Measurements from ENCODE around the gene CLPTM1L. TPM values are rescaled to one million over a fixed set of nuclear protein-coding genes. Genes with fewer than 3 reads are reported as not detected.

The CLPTM1L gene
- total and polyA plus RNA-seq, 8 donors = 60.8 to 202 (median 117) TPM

GRCh38 chr5:1390333-1390732 lies 45.4 kb upstream of the CLPTM1L start:
- 70 to 79% (median 74%) methylated on average over 7 of the region's 7 CpGs for WGBS, 5 donors
- Histone ChIP-seq H3K4me3 (no peak overlapping the region), H3K4me1 (peaks cover 9 to 18% (median 16%) of the 10 kb centered on the region in 4 donors), H3K27me3 (peaks cover 0 to 87% (median 21%) of the 10 kb centered on the region in 3 donors), H3K27ac (no peak overlapping the region), H3K36me3 (no peaks in the 10 kb centered on the region), H3K9me3 (no peaks in the 10 kb centered on the region)
- no peak for DNase-seq
- TF ChIP-seq EP300 (IDR thresholded peaks at IDR 0.05) = no peak
- intact Hi-C loops (cut with DNase I; ENCODE audit: low total_unique reads) = no loop called here

GRCh38 chr5:1388383-1388967 lies 43.6 kb upstream of the CLPTM1L start:
- H3K27me3 ChIP-seq = peaks cover 0 to 70% (median 16%) of the 10 kb centered on the region in 3 donors
- no peak overlapping the region for H3K27ac ChIP-seq
- no peaks in the 10 kb centered on the region for H3K36me3 ChIP-seq
- DNase-seq = no peak
- peaks cover 15 to 23% (median 20%) of the 10 kb centered on the region in 4 donors for H3K4me1 ChIP-seq
- WGBS, 5 donors = 89 to 93% (median 92%) methylated on average over 4 of the region's 4 CpGs
- intact Hi-C loops (cut with DNase I; ENCODE audit: low total_unique reads) = no loop called here
- TF ChIP-seq POLR2A (IDR thresholded peaks at IDR 0.05) = no peak
- TF ChIP-seq EP300 (IDR thresholded peaks at IDR 0.05) = no peak
- TF ChIP-seq POLR2AphosphoS5 (IDR thresholded peaks at IDR 0.05) = no peak
- TF ChIP-seq CTCF (IDR thresholded peaks at IDR 0.05) = no peak
- H3K4me3 ChIP-seq = no peak overlapping the region
- H3K9me3 ChIP-seq = no peaks in the 10 kb centered on the region

- Histone ChIP-seq H3K36me3 (no peaks in the 10 kb centered on the region), H3K4me1 (peaks cover 15 to 23% (median 20%) of the 10 kb centered on the region in 4 donors), H3K27me3 (peaks cover 0 to 68% (median 12%) of the 10 kb centered on the region in 3 donors), H3K27ac (no peak overlapping the region), H3K4me3 (no peak overlapping the region), H3K9me3 (no peaks in the 10 kb centered on the region)
- intact Hi-C loops (cut with DNase I; ENCODE audit: low total_unique reads) = no loop called here
- TF ChIP-seq POLR2AphosphoS5 (IDR thresholded peaks at IDR 0.05) (no peak), CTCF (IDR thresholded peaks at IDR 0.05) (no peak), POLR2A (IDR thresholded peaks at IDR 0.05) (no peak)
- DNase-seq = no peak
- WGBS, 5 donors = 85 to 97% (median 94%) methylated on average over 5 of the region's 5 CpGs
Observed at GRCh38 chr5:1387876-1388275, 43.0 kb upstream of the CLPTM1L start.

GRCh38 chr5:1387059-1387755 lies 42.3 kb upstream of the CLPTM1L start:
- intact Hi-C loops (cut with DNase I; ENCODE audit: low total_unique reads) = no loop called here
- Histone ChIP-seq H3K27me3 (peaks cover 0 to 67% (median 12%) of the 10 kb centered on the region in 3 donors), H3K36me3 (no peaks in the 10 kb centered on the region), H3K4me3 (peak overlapping the region in 1 of 4 donors; percentile 73), H3K27ac (peak overlapping the region in 1 of 5 donors; percentile 89), H3K4me1 (peaks cover 15 to 23% (median 20%) of the 10 kb centered on the region in 4 donors), H3K9me3 (no peaks in the 10 kb centered on the region)
- TF ChIP-seq EP300 (IDR thresholded peaks at IDR 0.05) (no peak), POLR2AphosphoS5 (IDR thresholded peaks at IDR 0.05) (no peak), POLR2A (IDR thresholded peaks at IDR 0.05) (no peak), CTCF (IDR thresholded peaks at IDR 0.05) (no peak)
- 62 to 73% (median 67%) methylated on average over 7 to 11 of the region's 11 CpGs for WGBS, 5 donors
- no peak for DNase-seq

Data from stomach (tissue), 9 donors.